Left lung (tissue), 10 donors: Measurements from ENCODE around the gene PLXNA2. TPM values are rescaled to one million over a fixed set of nuclear protein-coding genes. Genes with fewer than 3 reads are reported as not detected.

ENCODE experiments used
- ATAC-seq: fragments of 200-7000 bp; cut with Tn5 transposase; one replicate; pipeline ENCODE4 v1.9.1; 2020; ENCODE audit warnings: moderate library complexity
- DNase-seq, 4 donors: peaks; one replicate each; pipeline ENCODE4 v3.0.0-alpha.2; 2013 to 2020
- H3K27ac ChIP-seq, 2 donors: fragments of 200-600 bp; sonication (generic) in 1 of 2; one replicate each; pipeline versions ENCODE4 v1.5.0 to v1.8.0; 2020 to 2021
- H3K27me3 ChIP-seq, 2 donors: fragments of 200-600 bp; sonication (generic) in 1 of 2; one replicate each; pipeline versions ENCODE4 v1.5.0 to v1.8.0; 2020 to 2021
- H3K36me3 ChIP-seq, 2 donors: fragments of 200-600 bp; sonication (generic) in 1 of 2; one replicate each; pipeline versions ENCODE4 v1.5.0 to v1.8.0; 2020 to 2021
- H3K4me1 ChIP-seq, 2 donors: fragments of 200-600 bp; one replicate each; pipeline ENCODE4 v1.8.0; 2021
- H3K4me3 ChIP-seq, 2 donors: fragments of 200-600 bp; sonication (generic) in 1 of 2; one replicate each; pipeline versions ENCODE4 v1.5.0 to v1.8.0; 2020 to 2021; ENCODE audit warnings: mild to moderate bottlenecking in 1 of 2
- H3K9me3 ChIP-seq, 2 donors: fragments of 200-600 bp; sonication (generic) in 1 of 2; one replicate each; pipeline versions ENCODE4 v1.5.0 to v1.8.0; 2020 to 2021
- intact Hi-C, 2 donors: fragments of 100-400 bp; cut with DNase I; formaldehyde crosslinking; loops; one replicate each; pipeline versions ENCODE4 v1.11.2 to v1.14.2; 2022
- polyA plus RNA-seq, 6 donors: library from polyadenylated mRNA; unstranded; fragments of 120-200 nt; gene quantifications; one replicate each; pipeline ENCODE4 v1.2.1, GENCODE V29; 2013; ENCODE audit not compliant: insufficient read length in 6 of 6
- total RNA-seq, 2 donors: library from RNA; stranded (reverse); fragmentation: NEBNext Ultra II Directional; extraction: Animal tissue kit (Norgen Biotek cat#: 25700); gene quantifications; one replicate each; pipeline ENCODE4 v1.2.1, GENCODE V29; 2021
- TF ChIP-seq, protein P1 (sequence below), 2 donors: fragments of 200-600 bp; sonication (generic) in 1 of 2; IDR thresholded peaks; one replicate each; pipeline versions ENCODE4 v1.5.0 to v1.8.0; 2021; ENCODE audit warnings: antibody characterized with exemption in 2 of 2
- donor health status: DM: no; HTN: yes; CAD: no.
- donor health status: DM: no; HTN: no; CAD: no.

Gene PLXNA2
- total and polyA plus RNA-seq, 8 donors = 21.4 to 92.8 (median 34.0) TPM

DNA sequence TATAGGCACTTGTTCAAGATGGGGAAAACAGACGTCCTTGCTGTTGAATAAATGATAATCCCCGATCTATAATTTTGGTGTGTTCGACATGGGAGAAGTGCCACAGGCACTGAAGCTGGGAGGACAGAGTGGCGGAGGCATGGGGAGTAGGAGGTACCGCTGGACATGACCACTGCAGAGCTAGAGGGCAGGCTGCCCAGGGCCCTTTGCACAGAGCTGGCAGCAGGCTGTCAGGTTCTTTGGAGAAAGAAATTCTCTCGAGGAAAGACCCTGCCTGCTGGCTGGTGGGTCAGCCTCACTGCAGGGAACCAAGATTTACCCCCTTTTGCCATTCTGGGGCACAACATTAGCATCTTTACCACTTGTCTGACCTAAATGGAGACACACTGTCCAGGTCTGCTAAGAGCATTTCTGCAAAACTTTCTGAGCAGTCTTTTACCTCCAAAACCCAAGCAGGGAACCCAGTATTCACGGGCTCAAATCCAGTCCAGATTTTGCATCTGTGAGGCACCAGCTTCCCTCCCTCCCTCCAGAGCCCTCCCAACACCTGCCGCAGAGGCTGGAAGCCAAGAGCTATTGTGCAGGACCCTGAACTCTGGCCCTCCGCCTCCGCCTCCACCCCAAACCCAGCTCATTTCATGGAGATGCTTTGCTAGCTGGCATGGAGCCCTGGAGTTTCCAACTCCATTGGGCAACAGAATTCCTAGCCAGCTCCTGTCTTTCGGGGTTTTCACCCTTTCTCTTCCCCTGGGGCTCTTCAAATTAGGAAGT lies 142.3 kb downstream of the PLXNA2 start:
- intact Hi-C loops = no loop called here
- ATAC-seq = peak; percentile 9
- Histone ChIP-seq H3K36me3 (peaks cover 0 to 28% of the 10 kb centered on the region in 2 donors), H3K4me3 (no peak overlapping the region), H3K9me3 (no peaks in the 10 kb centered on the region), H3K27me3 (no peaks in the 10 kb centered on the region), H3K27ac (no peak overlapping the region), H3K4me1 (no peaks in the 10 kb centered on the region)
- DNase-seq = no peak
- TF ChIP-seq, protein P1, sequence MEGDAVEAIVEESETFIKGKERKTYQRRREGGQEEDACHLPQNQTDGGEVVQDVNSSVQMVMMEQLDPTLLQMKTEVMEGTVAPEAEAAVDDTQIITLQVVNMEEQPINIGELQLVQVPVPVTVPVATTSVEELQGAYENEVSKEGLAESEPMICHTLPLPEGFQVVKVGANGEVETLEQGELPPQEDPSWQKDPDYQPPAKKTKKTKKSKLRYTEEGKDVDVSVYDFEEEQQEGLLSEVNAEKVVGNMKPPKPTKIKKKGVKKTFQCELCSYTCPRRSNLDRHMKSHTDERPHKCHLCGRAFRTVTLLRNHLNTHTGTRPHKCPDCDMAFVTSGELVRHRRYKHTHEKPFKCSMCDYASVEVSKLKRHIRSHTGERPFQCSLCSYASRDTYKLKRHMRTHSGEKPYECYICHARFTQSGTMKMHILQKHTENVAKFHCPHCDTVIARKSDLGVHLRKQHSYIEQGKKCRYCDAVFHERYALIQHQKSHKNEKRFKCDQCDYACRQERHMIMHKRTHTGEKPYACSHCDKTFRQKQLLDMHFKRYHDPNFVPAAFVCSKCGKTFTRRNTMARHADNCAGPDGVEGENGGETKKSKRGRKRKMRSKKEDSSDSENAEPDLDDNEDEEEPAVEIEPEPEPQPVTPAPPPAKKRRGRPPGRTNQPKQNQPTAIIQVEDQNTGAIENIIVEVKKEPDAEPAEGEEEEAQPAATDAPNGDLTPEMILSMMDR (IDR thresholded peaks at IDR 0.05) = no peak

DNA sequence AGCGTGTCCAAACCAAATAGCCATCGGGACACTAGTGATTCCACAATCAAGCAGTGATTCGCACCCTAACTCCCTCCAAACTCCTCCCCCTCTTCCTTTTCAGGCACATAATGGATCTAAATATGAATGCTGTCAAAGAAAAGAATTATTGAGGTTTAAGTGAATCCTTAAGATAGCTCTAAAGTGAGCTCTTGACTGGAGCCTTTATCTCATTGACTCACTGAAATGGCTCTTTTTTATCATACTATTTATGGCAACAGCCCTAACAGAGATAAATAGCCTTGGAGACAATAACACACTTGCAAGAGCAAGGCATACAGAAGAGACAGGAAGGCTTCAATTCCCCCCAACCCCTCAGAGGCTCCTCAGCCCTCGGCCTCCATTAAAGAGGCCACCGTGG lies 143.3 kb downstream of the PLXNA2 start:
- DNase-seq (no peak), ATAC-seq (no peak)
- H3K9me3 ChIP-seq = no peaks in the 10 kb centered on the region
- H3K36me3 ChIP-seq = peaks cover 0 to 38% of the 10 kb centered on the region in 2 donors
- H3K4me1 ChIP-seq = no peaks in the 10 kb centered on the region
- TF ChIP-seq, protein P1 (IDR thresholded peaks at IDR 0.05) = no peak
- H3K4me3 ChIP-seq = no peak overlapping the region
- no peak overlapping the region for H3K27ac ChIP-seq
- intact Hi-C loops = no loop called here
- H3K27me3 ChIP-seq = no peaks in the 10 kb centered on the region

DNA sequence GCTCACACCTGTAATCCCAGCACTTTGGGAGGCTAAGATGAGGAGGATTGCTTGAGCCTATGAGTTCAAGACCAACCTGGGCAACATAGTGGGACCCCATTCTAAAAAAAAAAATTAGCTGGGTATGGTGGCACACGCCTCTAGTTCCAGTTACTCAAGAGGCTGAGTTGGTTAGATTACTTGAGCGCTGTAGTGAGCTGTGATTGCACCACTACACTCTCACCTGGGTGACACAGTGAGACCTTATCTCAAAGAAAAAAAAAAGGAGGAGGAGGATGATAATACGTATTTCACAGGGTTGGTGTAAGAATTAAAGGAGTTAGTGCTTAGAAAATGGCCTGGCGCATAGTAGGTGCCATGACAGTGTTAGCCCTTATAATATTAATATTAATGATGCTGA lies 144.1 kb downstream of the PLXNA2 start:
- peaks cover 0 to 46% of the 10 kb centered on the region in 2 donors for H3K36me3 ChIP-seq
- TF ChIP-seq, protein P1 (IDR thresholded peaks at IDR 0.05) = no peak

DNA sequence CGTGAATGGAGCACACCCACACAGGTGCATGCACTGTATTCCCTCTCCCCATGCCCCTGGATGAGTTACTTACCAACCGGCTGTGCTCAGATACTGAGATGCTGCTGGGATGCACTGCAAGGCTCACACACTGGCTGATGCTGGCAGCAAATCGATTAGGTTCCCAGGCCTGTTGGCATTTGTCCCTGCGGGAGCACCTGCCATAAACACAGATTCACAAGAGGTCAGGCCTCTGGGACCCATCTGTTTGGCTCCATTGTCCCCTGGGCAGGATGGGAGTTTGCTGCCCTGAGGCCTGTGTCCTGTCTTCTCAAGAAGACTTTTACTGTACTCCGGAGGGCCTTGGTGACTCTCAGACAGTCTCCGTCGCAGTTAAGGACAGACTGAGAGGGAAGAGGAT lies 145.4 kb downstream of the PLXNA2 start:
- Histone ChIP-seq H3K27ac (no peak overlapping the region), H3K4me3 (no peak overlapping the region), H3K9me3 (no peaks in the 10 kb centered on the region), H3K4me1 (no peaks in the 10 kb centered on the region), H3K27me3 (no peaks in the 10 kb centered on the region), H3K36me3 (peaks cover 0 to 58% of the 10 kb centered on the region in 2 donors)
- DNase-seq (no peak), ATAC-seq (no peak)
- TF ChIP-seq, protein P1 (IDR thresholded peaks at IDR 0.05) = no peak
- intact Hi-C loops = no loop called here

More for the DNA sequence above, 144.1 kb downstream of the PLXNA2 start:
- Histone ChIP-seq H3K4me3 (no peak overlapping the region), H3K27me3 (no peaks in the 10 kb centered on the region), H3K27ac (no peak overlapping the region), H3K4me1 (no peaks in the 10 kb centered on the region), H3K9me3 (no peaks in the 10 kb centered on the region)
- intact Hi-C loops = no loop called here
- DNase-seq (no peak), ATAC-seq (no peak)

DNA sequence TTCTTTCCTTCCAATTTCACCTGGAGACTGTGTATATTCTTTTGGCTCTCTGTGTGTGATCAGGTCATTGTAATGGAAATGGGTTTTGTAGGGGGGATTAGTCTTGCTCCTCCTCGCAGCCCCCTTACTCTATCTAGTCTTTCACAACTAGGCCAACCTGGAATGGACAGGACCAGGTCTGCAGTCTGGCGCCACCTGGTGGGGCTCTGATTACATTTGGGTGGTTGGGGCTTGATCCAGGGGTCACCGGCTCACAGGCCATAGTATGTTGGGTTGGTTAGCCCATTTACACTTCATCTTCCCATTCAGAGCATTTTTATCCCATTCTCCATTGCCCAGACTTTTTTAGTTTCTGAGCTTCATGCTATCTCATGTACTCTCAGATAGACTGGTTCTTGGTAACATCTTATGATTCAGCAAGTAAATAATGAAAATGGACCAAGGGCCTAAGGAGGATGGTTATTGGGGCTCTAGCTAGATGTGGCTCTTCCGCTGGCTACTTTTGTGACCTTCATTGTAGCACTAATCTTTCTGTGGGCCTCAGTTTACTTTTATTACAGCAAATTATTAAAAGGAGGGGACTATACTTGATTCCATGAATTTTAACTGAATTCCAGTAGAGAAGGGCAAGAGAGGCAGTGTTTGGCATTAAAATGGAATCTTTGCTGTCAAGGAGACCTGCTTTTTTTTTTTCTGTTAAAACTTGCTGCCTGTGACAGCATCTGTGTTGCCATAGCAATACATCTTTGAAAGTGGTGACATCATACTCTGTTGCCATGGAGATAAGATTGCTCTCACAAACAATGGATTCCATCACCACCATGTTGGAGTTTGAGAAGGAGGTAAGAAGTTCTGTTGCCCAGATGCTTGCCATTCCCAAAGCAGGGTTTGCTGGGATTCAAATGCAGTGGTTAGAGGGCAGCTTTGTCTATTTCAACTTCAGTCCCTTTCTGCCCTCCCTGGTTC lies 150.1 kb downstream of the PLXNA2 start:
- H3K27me3 ChIP-seq = no peaks in the 10 kb centered on the region
- peaks cover 0 to 85% of the 10 kb centered on the region in 2 donors for H3K36me3 ChIP-seq
- no peak overlapping the region for H3K27ac ChIP-seq
- TF ChIP-seq, protein P1 (IDR thresholded peaks at IDR 0.05) = peak; percentile 55 to 61
- ATAC-seq (peak; percentile 76), DNase-seq (peak in 2 of 4 donors; percentile 51 to 56)
- intact Hi-C loops = no loop called here
- H3K4me1 ChIP-seq = peaks cover 0 to 13% of the 10 kb centered on the region in 2 donors
- H3K4me3 ChIP-seq = no peak overlapping the region
- H3K9me3 ChIP-seq = no peaks in the 10 kb centered on the region
